EH (cell line): ENCODE data around the gene CCDC152.
"Not testable (repeated sequence)": the region's sequence is repeated elsewhere in the genome, so short reads cannot be mapped to it uniquely, and the experiment has no call there.

Experiments
- DNase-seq: peaks from one replicate; pipeline ENCODE4 v3.0.0-alpha.2; 2015; ENCODE audit warnings: low read depth

CCDC152 gene

GRCh38 chr5:42756606-42757601 lies at the start of gene CCDC152:
TSS of gene CCDC152 (plus strand) at chr5:42756818. CDS start at chr5:42759122, 2,304 bp downstream.
- peak; percentile 46 for DNase-seq

GRCh38 chr5:42715785-42716184 lies 40.8 kb upstream of the CCDC152 start:
- peak; percentile 7 for DNase-seq

GRCh38 chr5:42718591-42718990 lies 38.0 kb upstream of the CCDC152 start:
- DNase-seq, result no peak

GRCh38 chr5:42719034-42719433 lies 37.6 kb upstream of the CCDC152 start:
- no peak for DNase-seq

- DNase-seq, result no peak
Measured at GRCh38 chr5:42720251-42720650, 36.4 kb upstream of the CCDC152 start.

- no peak for DNase-seq
Measured at GRCh38 chr5:42721484-42721883, 35.1 kb upstream of the CCDC152 start.

GRCh38 chr5:42734531-42735058 lies 22.0 kb upstream of the CCDC152 start:
- not testable (repeated sequence) for DNase-seq

GRCh38 chr5:42740920-42741319 lies 15.7 kb upstream of the CCDC152 start:
- no peak for DNase-seq

GRCh38 chr5:42745426-42745825 lies 11.2 kb upstream of the CCDC152 start:
- peak; percentile 9 for DNase-seq

- DNase-seq, result no peak
Measured at GRCh38 chr5:42745856-42746255, 10.8 kb upstream of the CCDC152 start.

- no peak for DNase-seq
Measured at GRCh38 chr5:42749020-42749419, 7.6 kb upstream of the CCDC152 start.

GRCh38 chr5:42750507-42750906 lies 6.1 kb upstream of the CCDC152 start:
- DNase-seq, result no peak

- no peak for DNase-seq
Measured at GRCh38 chr5:42751044-42751443, 5.6 kb upstream of the CCDC152 start.

- DNase-seq, result no peak
Measured at GRCh38 chr5:42753099-42753498, 3.5 kb upstream of the CCDC152 start.

- DNase-seq, result no peak
Measured at GRCh38 chr5:42759456-42759855, 2.8 kb downstream of the CCDC152 start.

- DNase-seq, result no peak
Measured at GRCh38 chr5:42760426-42760825, 3.8 kb downstream of the CCDC152 start.

- DNase-seq, result no peak
Measured at GRCh38 chr5:42761791-42762190, 5.2 kb downstream of the CCDC152 start.

GRCh38 chr5:42767491-42768105 lies 11.0 kb downstream of the CCDC152 start:
- peak; percentile 44 for DNase-seq

- DNase-seq, result no peak
Measured at GRCh38 chr5:42768106-42768504, 11.5 kb downstream of the CCDC152 start.

GRCh38 chr5:42770003-42770402 lies 13.4 kb downstream of the CCDC152 start:
- no peak for DNase-seq

- DNase-seq, result no peak
Measured at GRCh38 chr5:42772265-42772993, 15.8 kb downstream of the CCDC152 start.

GRCh38 chr5:42779083-42779482 lies 22.5 kb downstream of the CCDC152 start:
- no peak for DNase-seq
